Dermis microvascular lymphatic vessel endothelial cell (primary cell): Measurements from ENCODE around the gene DIPK1A. TPM values are rescaled to one million over a fixed set of nuclear protein-coding genes. Genes with fewer than 3 reads are reported as not detected.
"Not testable (repeated sequence)": the region's sequence is repeated elsewhere in the genome, so short reads cannot be mapped to it uniquely, and the experiment has no call there.

Experiments used
- DNase-seq, 2 donors: peaks; one replicate each; pipeline versions ENCODE4 v3.0.0 to v3.0.0-alpha.2; 2010; ENCODE audit warnings: low read depth in 2 of 2
- total RNA-seq: library from RNA; depleted of rRNA; stranded (reverse); fragments of >200 nt; gene quantifications from 2 replicates; pipeline ENCODE4 v1.2.1, GENCODE V29; 2014

Gene DIPK1A
- total RNA-seq, 1 donor from 2014 or later: 0.13 TPM

- DNase-seq: no peak
These were observed 39.9 kb downstream of the DIPK1A start for GRCh38 chr1:92921031-92922023.

DNA sequence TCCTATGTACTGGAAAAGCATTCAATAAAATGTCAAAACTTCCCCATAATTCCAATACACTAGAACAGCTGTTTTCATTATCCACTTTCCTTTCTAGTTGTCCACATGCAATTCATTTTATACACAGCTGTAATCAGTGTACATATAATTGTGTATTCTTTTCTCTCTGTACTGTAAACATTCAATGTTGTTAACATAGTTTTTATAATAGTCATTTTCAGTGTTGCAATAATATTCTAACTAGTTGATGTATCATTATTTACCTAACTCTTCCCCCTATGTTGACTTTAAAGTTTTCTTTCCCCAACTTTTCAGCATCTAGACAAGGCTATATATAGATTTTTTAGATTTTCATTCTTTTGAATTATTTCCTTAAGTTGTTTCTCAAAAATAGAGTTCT is 44.4 kb downstream of the DIPK1A start:
- no peak for DNase-seq

DNA sequence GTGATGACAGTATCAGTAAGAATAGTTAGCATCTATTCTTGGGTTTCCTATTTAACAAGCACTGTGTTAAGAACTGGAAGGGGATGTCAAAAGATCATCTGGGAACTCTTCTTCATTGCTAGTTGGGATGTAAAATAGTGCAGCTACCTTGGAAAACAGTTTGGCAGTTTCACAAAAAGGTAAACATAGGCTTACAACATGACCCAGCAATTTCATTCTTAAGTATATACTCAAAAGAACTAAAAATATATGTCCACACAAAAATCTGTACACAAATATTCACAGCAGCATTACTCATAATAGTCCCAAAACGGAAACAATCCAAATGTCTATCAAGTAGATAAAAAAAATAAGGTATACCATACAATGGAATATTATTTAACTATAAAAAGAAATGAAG is 45.7 kb downstream of the DIPK1A start:
- DNase-seq: no peak

DNA sequence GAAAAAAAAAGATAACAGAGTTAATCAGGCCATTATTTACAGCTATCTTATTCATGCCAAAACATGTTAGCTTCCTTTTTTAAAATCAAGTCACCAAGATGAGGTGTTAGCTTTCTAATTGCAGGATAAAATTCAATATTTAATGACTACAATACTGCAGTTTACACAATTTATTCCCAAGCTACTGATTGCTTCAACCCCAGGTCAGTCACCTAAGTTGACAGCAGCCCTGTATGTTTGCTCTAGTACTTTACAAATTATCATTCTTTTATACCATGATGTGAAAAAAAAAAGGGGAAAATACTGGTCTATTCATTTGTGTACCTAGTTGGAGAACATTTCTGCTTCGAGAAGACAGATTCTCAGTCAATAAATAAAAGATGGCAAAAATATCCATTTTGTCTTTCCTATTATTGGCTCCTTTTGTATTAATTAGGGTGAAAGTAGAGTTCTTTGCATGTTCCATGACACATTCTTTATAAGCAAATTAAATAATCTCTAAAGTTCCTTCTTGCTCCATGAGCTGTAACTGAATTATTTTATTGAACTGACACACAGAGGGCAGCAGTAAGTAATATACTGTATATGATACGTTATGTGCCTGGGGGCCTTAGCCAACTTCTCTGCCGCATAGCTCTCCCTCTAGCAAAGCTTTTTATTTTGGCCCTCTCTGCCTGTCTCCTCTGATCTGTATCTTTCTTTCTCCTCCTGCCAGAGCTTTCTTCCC is 48.0 kb downstream of the DIPK1A start:
- no peak for DNase-seq

- no peak for DNase-seq
These were observed 51.2 kb downstream of the DIPK1A start for GRCh38 chr1:92910081-92910480.

DNA sequence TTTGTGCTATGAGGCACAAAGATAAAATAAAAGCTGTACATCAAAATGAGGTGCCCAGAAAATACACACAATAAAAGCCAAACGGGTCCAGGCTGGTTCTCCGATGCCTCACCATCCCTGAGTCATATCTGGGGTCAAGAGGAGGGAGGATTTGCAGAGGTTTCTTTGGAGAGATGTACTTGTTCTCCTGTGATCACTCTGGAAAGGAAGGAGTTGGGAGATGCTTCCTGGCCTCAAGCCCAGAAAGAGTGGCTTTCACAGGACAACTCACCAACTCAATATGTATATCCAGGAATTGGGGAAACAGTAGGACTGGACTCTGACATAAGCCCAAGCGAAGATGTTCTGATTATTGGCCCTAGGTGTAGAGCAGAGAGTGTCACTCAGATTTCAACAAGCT is 51.9 kb downstream of the DIPK1A start:
- no peak for DNase-seq

GRCh38 chr1:92907949-92908684 is 53.1 kb downstream of the DIPK1A start:
- no peak for DNase-seq

- no peak for DNase-seq
These were observed 57.5 kb downstream of the DIPK1A start for GRCh38 chr1:92903765-92904164.

DNA sequence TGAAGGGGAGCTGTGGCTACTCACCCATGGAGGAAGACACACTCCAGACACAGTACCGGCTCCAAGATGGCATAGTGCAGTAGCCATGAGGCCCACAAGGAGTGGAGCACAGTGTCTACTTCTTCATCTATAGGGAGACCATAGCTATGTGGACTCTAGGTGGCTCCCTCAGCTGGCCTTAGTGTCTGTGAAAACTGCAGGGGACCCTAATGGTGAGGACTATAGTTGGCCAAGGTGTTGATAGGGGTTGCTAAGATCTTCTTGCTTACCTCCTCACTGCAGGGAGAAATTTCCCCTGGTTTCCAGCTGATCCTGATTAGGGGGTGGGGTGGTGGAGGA is 58.9 kb downstream of the DIPK1A start:
- DNase-seq: no peak

- no peak for DNase-seq
These were observed 59.4 kb downstream of the DIPK1A start for GRCh38 chr1:92901699-92902405.

DNA sequence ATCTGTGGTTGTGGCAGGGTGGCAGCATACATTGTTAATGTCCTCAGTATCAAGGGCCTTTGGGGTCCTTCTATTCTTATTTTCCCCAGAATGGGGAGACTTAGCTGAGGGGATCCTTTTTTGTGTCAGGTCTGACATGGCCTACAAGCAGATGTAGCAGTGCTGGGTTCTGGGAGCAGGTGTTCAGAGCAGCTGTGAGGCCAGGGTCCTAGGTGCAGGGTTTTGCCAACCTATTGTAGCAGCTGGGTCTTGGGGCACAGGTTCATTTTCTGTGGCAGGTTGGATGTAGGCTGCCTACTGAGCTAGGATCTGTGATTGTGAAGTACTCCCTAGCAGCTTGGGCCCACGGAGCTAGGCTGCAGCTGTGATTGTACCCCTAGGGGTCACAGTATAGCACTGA is 60.1 kb downstream of the DIPK1A start:
- no peak for DNase-seq

GRCh38 chr1:92900539-92900938 is 60.7 kb downstream of the DIPK1A start:
- no peak for DNase-seq

- no peak for DNase-seq
These were observed 61.5 kb downstream of the DIPK1A start for GRCh38 chr1:92899780-92900179.

GRCh38 chr1:92898053-92898452 is 63.2 kb downstream of the DIPK1A start:
- not testable (repeated sequence) for DNase-seq

DNA sequence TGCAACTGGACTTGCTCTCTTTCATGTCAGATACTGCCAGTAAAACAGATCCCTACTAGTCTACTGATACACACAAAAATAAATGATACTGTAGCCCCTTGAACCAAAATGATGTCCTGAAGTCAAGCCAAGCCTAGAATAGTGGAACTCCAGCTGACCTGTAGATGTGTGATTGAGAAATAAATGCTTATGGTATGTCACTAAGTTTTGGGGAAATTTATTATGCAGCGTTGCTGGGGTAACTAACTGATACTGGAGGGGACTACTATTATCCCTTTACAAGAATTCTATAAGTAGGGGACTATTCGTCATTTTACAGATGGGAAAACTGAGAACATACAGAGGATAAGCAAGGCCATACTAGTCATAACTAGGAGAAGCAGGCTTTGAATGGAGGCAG is 73.8 kb downstream of the DIPK1A start:
- no peak for DNase-seq

- no peak for DNase-seq
These were observed 74.3 kb downstream of the DIPK1A start for GRCh38 chr1:92886886-92887419.

GRCh38 chr1:92884195-92884594 is 77.1 kb downstream of the DIPK1A start:
- DNase-seq: no peak

DNA sequence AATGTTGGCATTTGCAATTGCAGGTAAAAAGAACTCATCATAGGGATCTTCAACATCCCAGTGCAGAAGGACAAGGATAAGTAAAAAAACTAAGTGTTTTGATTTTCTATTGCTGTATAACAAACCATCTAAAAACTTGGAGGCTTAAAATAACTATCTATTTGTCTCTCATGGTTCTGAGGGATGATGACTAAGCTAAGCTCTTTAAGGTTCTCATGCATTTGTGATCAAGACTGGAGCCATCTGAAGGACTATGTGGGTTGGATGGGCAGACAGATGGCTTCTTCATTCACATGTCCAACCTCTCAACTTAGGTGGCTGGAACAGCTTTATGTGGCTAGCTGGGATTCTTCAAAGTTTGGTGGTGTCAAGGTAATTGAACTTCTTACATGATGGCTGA is 78.0 kb downstream of the DIPK1A start:
- DNase-seq: no peak

GRCh38 chr1:92882819-92883218 is 78.4 kb downstream of the DIPK1A start:
- no peak for DNase-seq

GRCh38 chr1:92881391-92881790 is 79.9 kb downstream of the DIPK1A start:
- no peak for DNase-seq

GRCh38 chr1:92879316-92879968 is 81.8 kb downstream of the DIPK1A start:
- no peak for DNase-seq
